ENCODE measurements around the gene AGRN. TPM values are rescaled to one million over a fixed set of nuclear protein-coding genes. Genes with fewer than 3 reads are reported as not detected.
A peak's percentile ranks its signal among the peaks of the same experiment; 100 is the strongest.
"Not testable (repeated sequence)": the region's sequence is repeated elsewhere in the genome, so short reads cannot be mapped to it uniquely, and the experiment has no call there.

Gene AGRN
- total RNA-seq, 4 donors from 2014 or later = 33.0 to 103 (median 41.4) TPM

DNA sequence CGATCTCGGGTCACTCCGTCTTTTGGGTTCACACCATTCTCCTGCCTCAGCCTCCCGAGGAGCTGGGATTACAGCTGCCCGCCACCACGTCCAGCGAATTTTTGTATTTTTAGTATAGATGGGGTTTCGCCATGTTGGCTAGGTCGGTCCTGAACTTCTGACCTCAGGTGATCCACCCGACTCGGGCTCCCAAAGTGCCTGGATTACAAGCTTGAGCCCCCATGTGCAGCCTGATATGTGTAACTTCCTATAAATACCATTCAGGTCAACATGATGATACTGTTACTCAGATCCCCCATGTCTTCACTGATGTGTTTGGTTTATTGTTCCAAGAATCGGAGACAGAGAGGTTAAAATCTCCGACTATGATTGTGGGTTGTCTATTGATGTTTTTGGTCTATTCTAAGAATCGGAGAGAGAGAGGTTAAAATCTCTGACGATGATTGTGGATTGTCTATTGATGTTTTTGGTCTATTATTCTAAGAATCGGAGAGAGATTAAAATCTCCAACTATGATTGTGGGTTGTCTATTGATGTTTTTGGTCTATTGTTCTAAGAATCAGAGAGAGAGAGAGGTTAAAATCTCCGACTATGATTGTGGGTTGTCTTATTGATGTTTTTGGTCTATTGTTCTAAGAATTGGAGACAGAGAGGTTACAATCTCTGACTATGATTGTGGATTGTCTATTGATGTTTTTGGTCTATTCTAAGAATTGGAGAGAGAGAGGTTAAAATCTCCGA is 78.9 kb downstream of the AGRN start:
- DNase-seq = peak in 1 of 3 donors; percentile 18
- no peak for TF ChIP-seq CTCF (IDR thresholded peaks at IDR 0.05)
- no peak for TF ChIP-seq POLR2A (IDR thresholded peaks at IDR 0.05)
- Histone ChIP-seq H3K27me3 (no peaks in the 10 kb centered on the region), H3K27ac (no peak overlapping the region), H3K4me3 (no peak overlapping the region), H3K9me3 (no peaks in the 10 kb centered on the region), H3K36me3 (no peaks in the 10 kb centered on the region), H3K4me1 (no peaks in the 10 kb centered on the region)

GRCh38 chr1:1099506-1100183 is 79.7 kb downstream of the AGRN start:
- Histone ChIP-seq H3K4me1 (no peaks in the 10 kb centered on the region), H3K36me3 (no peaks in the 10 kb centered on the region), H3K27ac (no peak overlapping the region), H3K4me3 (no peak overlapping the region), H3K27me3 (no peaks in the 10 kb centered on the region), H3K9me3 (no peaks in the 10 kb centered on the region)
- TF ChIP-seq POLR2A (IDR thresholded peaks at IDR 0.05) (no peak), CTCF (IDR thresholded peaks at IDR 0.05) (no peak)
- no peak for DNase-seq

GRCh38 chr1:1100296-1100695 is 80.4 kb downstream of the AGRN start:
- H3K4me3 ChIP-seq = no peak overlapping the region
- DNase-seq = peak in 1 of 3 donors; percentile 7
- H3K27me3 ChIP-seq = no peaks in the 10 kb centered on the region
- H3K27ac ChIP-seq = no peak overlapping the region
- H3K9me3 ChIP-seq = no peaks in the 10 kb centered on the region
- TF ChIP-seq CTCF (IDR thresholded peaks at IDR 0.05) = no peak
- TF ChIP-seq POLR2A (IDR thresholded peaks at IDR 0.05) = no peak
- no peaks in the 10 kb centered on the region for H3K36me3 ChIP-seq
- H3K4me1 ChIP-seq = no peaks in the 10 kb centered on the region

- Histone ChIP-seq H3K9me3 (no peaks in the 10 kb centered on the region), H3K27ac (no peak overlapping the region), H3K36me3 (no peaks in the 10 kb centered on the region), H3K4me3 (no peak overlapping the region), H3K4me1 (no peaks in the 10 kb centered on the region), H3K27me3 (no peaks in the 10 kb centered on the region)
- peak in 1 of 3 donors; percentile 10 for DNase-seq
- TF ChIP-seq POLR2A (IDR thresholded peaks at IDR 0.05) (no peak), CTCF (IDR thresholded peaks at IDR 0.05) (no peak)
These were observed 81.6 kb downstream of the AGRN start for GRCh38 chr1:1101503-1101902.

DNA sequence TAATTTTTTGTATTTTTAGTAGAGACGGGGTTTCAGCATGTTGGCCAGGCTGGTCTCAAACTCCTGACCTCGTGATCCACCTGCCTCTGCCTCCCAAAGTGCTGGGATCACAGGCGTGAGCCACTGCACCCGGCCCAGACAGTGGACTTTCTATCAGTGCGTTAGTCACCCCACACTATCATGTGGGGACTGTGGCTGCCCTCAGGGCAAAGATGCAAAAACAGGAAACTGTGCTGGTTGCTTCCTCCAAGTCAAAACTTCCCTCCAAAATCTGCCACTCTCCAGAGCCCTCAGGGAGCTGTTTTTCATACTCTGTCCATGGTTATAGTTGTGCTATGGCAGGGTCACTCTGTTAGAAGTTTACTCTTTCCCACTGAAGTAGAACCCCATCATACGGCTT is 84.2 kb downstream of the AGRN start:
- not testable (repeated sequence) for H3K4me1 ChIP-seq, H3K9me3 ChIP-seq, H3K27ac ChIP-seq, H3K27me3 ChIP-seq, H3K4me3 ChIP-seq, H3K36me3 ChIP-seq
- peak in 1 of 3 donors; percentile 11 for DNase-seq

Small RNA genes lying within 50 kb of the gene (small RNA-seq; reads per million reads assigned to genes)
- 0 reads per million in 2 donors for gene AL645608.3

Other genes starting within 250 kb of the AGRN start
- 1 to 10 TPM; 1.1 to 5.0 (median 2.2) TPM for gene SAMD11, start 96.2 kb upstream of the AGRN start, total RNA-seq
- 10 to 100 TPM; 18.2 to 58.6 (median 39.9) TPM for gene NOC2L, start 60.9 kb upstream of the AGRN start, total RNA-seq
- 10 to 100 TPM; 14.9 to 17.0 (median 15.8) TPM for gene KLHL17, start 59.5 kb upstream of the AGRN start, total RNA-seq
- gene PLEKHN1, start 53.6 kb upstream of the AGRN start, total RNA-seq = under 1 TPM in 3 of 4 donors, not detected in 1; 0.40 to 0.83 (median 0.47) TPM
- under 1 TPM in 1 of 4 donors, not detected in 3; 0.35 TPM for gene PERM1, start 38.0 kb upstream of the AGRN start, total RNA-seq
- 10 to 100 TPM in 2 of 4 donors, 1 to 10 TPM in 2; 3.9 to 12.4 (median 7.7) TPM for gene HES4, start 20.0 kb upstream of the AGRN start, total RNA-seq
- 10 to 100 TPM; 17.0 to 91.6 (median 40.1) TPM for gene ISG15, start 6.6 kb upstream of the AGRN start, total RNA-seq
- 1 to 10 TPM in 1 of 4 donors, not detected in 3; 1.3 TPM for gene RNF223, start 54.2 kb downstream of the AGRN start, total RNA-seq
- 10 to 100 TPM; 14.0 to 32.0 (median 22.7) TPM for gene C1orf159, start 96.0 kb downstream of the AGRN start, total RNA-seq
- gene TTLL10, start 153.8 kb downstream of the AGRN start, total RNA-seq = 1 to 10 TPM in 3 of 4 donors, not detected in 1; 1.6 to 3.6 (median 1.8) TPM
- 10 to 100 TPM in 1 of 4 donors, 1 to 10 TPM in 1, under 1 TPM in 1, not detected in 1; 0.70 to 38.0 (median 3.2) TPM for gene TNFRSF18, start 186.5 kb downstream of the AGRN start, total RNA-seq
- gene TNFRSF4, start 194.0 kb downstream of the AGRN start, total RNA-seq = 1 to 10 TPM in 3 of 4 donors, not detected in 1; 1.6 to 9.1 (median 2.8) TPM
- 100 to 1,000 TPM in 3 of 4 donors, 10 to 100 TPM in 1; 88.3 to 280 (median 177) TPM for gene SDF4, start 211.9 kb downstream of the AGRN start, total RNA-seq
- 10 to 100 TPM in 2 of 4 donors, 1 to 10 TPM in 2; 9.1 to 13.4 (median 10.6) TPM for gene B3GALT6, start 212.1 kb downstream of the AGRN start, total RNA-seq
- gene C1QTNF12, start 226.6 kb downstream of the AGRN start, total RNA-seq = 10 to 100 TPM in 3 of 4 donors, not detected in 1; 23.3 to 58.0 (median 44.2) TPM

All from Peyer's patch (tissue), 4 donors.